IPS-20b (cell line): Measurements from ENCODE around the gene MAP3K7CL.

ENCODE experiments used
- H3K27ac ChIP-seq: one replicate; pipeline ENCODE4 v1.5.1; 2013; ENCODE audit warnings: low read length
- H3K27me3 ChIP-seq: 2 replicates; pipeline ENCODE4 v1.6.1; 2013; ENCODE audit warnings: mild to moderate bottlenecking, low read length, inconsistent platforms; ENCODE audit not compliant: insufficient read depth
- H3K36me3 ChIP-seq: 2 replicates; pipeline ENCODE4 v1.6.1; 2013; ENCODE audit warnings: low read depth, mild to moderate bottlenecking, inconsistent platforms, low read length, moderate library complexity; ENCODE audit not compliant: insufficient read depth
- H3K4me1 ChIP-seq: 2 replicates; pipeline ENCODE4 v1.6.1; 2013; ENCODE audit warnings: mild to moderate bottlenecking, control low read depth, inconsistent platforms, low read length, moderate library complexity; ENCODE audit not compliant: insufficient read depth
- H3K4me3 ChIP-seq: 2 replicates; pipeline ENCODE4 v1.5.1; 2013; ENCODE audit warnings: mild to moderate bottlenecking, low read length, inconsistent platforms
- H3K9ac ChIP-seq: 2 replicates; pipeline ENCODE4 v1.6.1; 2013; ENCODE audit warnings: low read depth, mild to moderate bottlenecking, inconsistent platforms, low read length, moderate library complexity
- H3K9me3 ChIP-seq: 2 replicates; pipeline ENCODE4 v1.6.1; 2013; ENCODE audit warnings: mild to moderate bottlenecking, low read depth, low read length, inconsistent platforms; ENCODE audit not compliant: insufficient read depth

The MAP3K7CL gene

GRCh38 chr21:29130270-29130969 is at the start of gene MAP3K7CL:
Gene MAP3K7CL (plus strand): TSS chr21:29130644. CDS start chr21:29133345, 2,701 bp downstream.
- Histone ChIP-seq H3K4me3 (no peak within 1 kb of the TSS), H3K4me1 (no peaks in the 10 kb centered on the region; the same call in 1 of the 2 replicates), H3K9me3 (no peaks in the 10 kb centered on the region; the same call in 1 of the 2 replicates), H3K27me3 (peaks cover 22% of the 10 kb centered on the region), H3K9ac (no peak within 1 kb of the TSS), H3K27ac (no peak within 1 kb of the TSS), H3K36me3 (no peaks in the 10 kb centered on the region)

- H3K4me1 ChIP-seq, result no peaks in the 10 kb centered on the region
- no peaks in the 10 kb centered on the region for H3K36me3 ChIP-seq
- 0 out of 2 replicates have a peak, but pooled peaks cover 4% of the 10 kb centered on the region for H3K27me3 ChIP-seq
- no peak overlapping the region for H3K4me3 ChIP-seq
- H3K9ac ChIP-seq, result no peak overlapping the region
- H3K27ac ChIP-seq, result no peak overlapping the region
- H3K9me3 ChIP-seq, result no peaks in the 10 kb centered on the region
Measured at GRCh38 chr21:29082046-29082815, 48.2 kb upstream of the MAP3K7CL start.

- Histone ChIP-seq H3K27me3 (0 out of 2 replicates have a peak, but pooled peaks cover 4% of the 10 kb centered on the region), H3K27ac (no peak overlapping the region), H3K9ac (no peak overlapping the region), H3K4me3 (no peak overlapping the region), H3K4me1 (no peaks in the 10 kb centered on the region), H3K36me3 (no peaks in the 10 kb centered on the region), H3K9me3 (no peaks in the 10 kb centered on the region)
Measured at GRCh38 chr21:29083306-29083705, 47.1 kb upstream of the MAP3K7CL start.

- H3K9me3 ChIP-seq, result no peaks in the 10 kb centered on the region
- 0 out of 2 replicates have a peak, but pooled peaks cover 4% of the 10 kb centered on the region for H3K27me3 ChIP-seq
- no peaks in the 10 kb centered on the region for H3K4me1 ChIP-seq
- no peaks in the 10 kb centered on the region for H3K36me3 ChIP-seq
- H3K27ac ChIP-seq, result no peak overlapping the region
- H3K4me3 ChIP-seq, result no peak overlapping the region
- no peak overlapping the region for H3K9ac ChIP-seq
Measured at GRCh38 chr21:29084372-29084771, 46.1 kb upstream of the MAP3K7CL start.

GRCh38 chr21:29085106-29085752 is 45.2 kb upstream of the MAP3K7CL start:
- Histone ChIP-seq H3K9ac (no peak overlapping the region), H3K36me3 (no peaks in the 10 kb centered on the region), H3K9me3 (no peaks in the 10 kb centered on the region), H3K27me3 (0 out of 2 replicates have a peak, but pooled peaks cover 4% of the 10 kb centered on the region), H3K4me3 (no peak overlapping the region), H3K4me1 (no peaks in the 10 kb centered on the region), H3K27ac (no peak overlapping the region)

GRCh38 chr21:29091033-29091432 is 39.4 kb upstream of the MAP3K7CL start:
- no peaks in the 10 kb centered on the region for H3K27me3 ChIP-seq
- H3K27ac ChIP-seq, result no peak overlapping the region
- no peaks in the 10 kb centered on the region for H3K9me3 ChIP-seq
- peaks cover 7% of the 10 kb centered on the region; the same call in 1 of the 2 replicates for H3K4me1 ChIP-seq
- H3K9ac ChIP-seq, result no peak overlapping the region
- H3K4me3 ChIP-seq, result no peak overlapping the region
- no peaks in the 10 kb centered on the region for H3K36me3 ChIP-seq

GRCh38 chr21:29092102-29092959 is 38.1 kb upstream of the MAP3K7CL start:
- Histone ChIP-seq H3K9me3 (no peaks in the 10 kb centered on the region), H3K4me3 (no peak overlapping the region), H3K27ac (no peak overlapping the region), H3K27me3 (no peaks in the 10 kb centered on the region), H3K4me1 (peaks cover 7% of the 10 kb centered on the region; the same call in 1 of the 2 replicates), H3K9ac (no peak overlapping the region), H3K36me3 (no peaks in the 10 kb centered on the region)

GRCh38 chr21:29096218-29097015 is 34.0 kb upstream of the MAP3K7CL start:
- Histone ChIP-seq H3K4me1 (peaks cover 7% of the 10 kb centered on the region; the same call in 1 of the 2 replicates), H3K27me3 (no peaks in the 10 kb centered on the region), H3K27ac (no peak overlapping the region), H3K9me3 (no peaks in the 10 kb centered on the region), H3K9ac (no peak overlapping the region), H3K36me3 (no peaks in the 10 kb centered on the region), H3K4me3 (no peak overlapping the region)

- Histone ChIP-seq H3K27me3 (no peaks in the 10 kb centered on the region), H3K27ac (no peak overlapping the region), H3K4me1 (peaks cover 7% of the 10 kb centered on the region; the same call in 1 of the 2 replicates), H3K9me3 (no peaks in the 10 kb centered on the region), H3K4me3 (no peak overlapping the region), H3K36me3 (no peaks in the 10 kb centered on the region), H3K9ac (no peak overlapping the region)
Measured at GRCh38 chr21:29098156-29098555, 32.3 kb upstream of the MAP3K7CL start.

GRCh38 chr21:29102791-29103257 is 27.6 kb upstream of the MAP3K7CL start:
- Histone ChIP-seq H3K4me1 (no peaks in the 10 kb centered on the region), H3K27me3 (no peaks in the 10 kb centered on the region), H3K36me3 (no peaks in the 10 kb centered on the region), H3K4me3 (no peak overlapping the region), H3K9me3 (no peaks in the 10 kb centered on the region), H3K27ac (no peak overlapping the region), H3K9ac (no peak overlapping the region)
